Measurements from ENCODE around the gene KAT8. TPM values are rescaled to one million over a fixed set of nuclear protein-coding genes. Genes with fewer than 3 reads are reported as not detected.

KAT8 gene
- total and polyA plus RNA-seq, 9 of the 15 experiments (the other 6 are each of a cell fraction or from before 2014, with no cell fraction given): 10.0 to 98.5 (median 76.4) TPM

DNA sequence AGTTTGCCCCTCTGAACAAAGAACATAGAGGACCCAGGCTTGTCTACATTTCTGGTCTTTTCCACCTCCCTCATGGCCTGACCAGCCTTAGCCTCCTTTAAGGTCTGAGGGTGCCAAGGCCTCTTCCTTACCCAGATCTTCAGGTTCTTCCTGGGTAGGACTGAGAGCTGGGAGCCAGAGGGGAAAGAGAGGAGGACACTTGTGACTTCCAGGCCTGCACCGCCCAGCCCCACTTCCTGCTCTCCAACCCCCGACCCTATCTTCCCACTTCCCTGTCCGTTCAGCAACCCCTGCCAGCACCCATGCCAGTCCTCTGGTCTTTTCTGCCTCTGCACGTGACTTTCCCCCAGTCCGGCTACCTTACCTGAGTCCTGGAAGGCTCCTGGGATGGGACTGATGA lies 31.9 kb downstream of the KAT8 start:
- CTCF ChIA-PET (ENCODE audit: low intra/inter-chr PET ratio): no interaction called here
- H2AFZ ChIP-seq (ENCODE audit: low read depth, low read length): no peak overlapping the region
- BruUV-seq (replicated peaks): no TSS peak
- H3K9ac ChIP-seq (ENCODE audit: insufficient read depth in 1 of 2, low read depth in 2 of 2, low read length in 2 of 2): peak overlapping the region in 1 of 2 experiments; percentile 81; a peak in 1 of 4 replicates
- H3K27ac ChIP-seq (ENCODE audit: extremely low read depth, low read depth, low read length): no peak overlapping the region
- H3K79me2 ChIP-seq (ENCODE audit: control insufficient read depth, insufficient read depth, low read length): no peaks in the 10 kb centered on the region
- POLR2A ChIA-PET: interaction anchor here (0.8 to 2.3 kb wide), 2 partner anchors 10 to 31 kb away, joined by 3 to 9 read pairs; partner anchors contain the start of gene FUS
- no peaks in the 10 kb centered on the region for H3K9me1 ChIP-seq (ENCODE audit: control insufficient read depth, insufficient read depth, low read length)
- DNase-seq (ENCODE audit: extremely low read depth in 1 of 4, low spot score in 3 of 4) (no peak), FAIRE-seq (no peak), ATAC-seq (no peak)
- no peak for TF ChIP-seq ZNF232 (CRISPR knock-in tag; IDR thresholded peaks at IDR 0.05)
- TF ChIP-seq, protein P1, sequence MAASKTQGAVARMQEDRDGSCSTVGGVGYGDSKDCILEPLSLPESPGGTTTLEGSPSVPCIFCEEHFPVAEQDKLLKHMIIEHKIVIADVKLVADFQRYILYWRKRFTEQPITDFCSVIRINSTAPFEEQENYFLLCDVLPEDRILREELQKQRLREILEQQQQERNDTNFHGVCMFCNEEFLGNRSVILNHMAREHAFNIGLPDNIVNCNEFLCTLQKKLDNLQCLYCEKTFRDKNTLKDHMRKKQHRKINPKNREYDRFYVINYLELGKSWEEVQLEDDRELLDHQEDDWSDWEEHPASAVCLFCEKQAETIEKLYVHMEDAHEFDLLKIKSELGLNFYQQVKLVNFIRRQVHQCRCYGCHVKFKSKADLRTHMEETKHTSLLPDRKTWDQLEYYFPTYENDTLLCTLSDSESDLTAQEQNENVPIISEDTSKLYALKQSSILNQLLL (CRISPR knock-in tag; IDR thresholded peaks at IDR 0.05; ENCODE audit: borderline replicate concordance): no peak
- no peak for TF ChIP-seq DPF2 (IDR thresholded peaks at IDR 0.05)
- no peak for TF ChIP-seq SIX5 (IDR thresholded peaks at IDR 0.05; ENCODE audit: borderline replicate concordance in 1 of 2, insufficient read depth in 1 of 2, low read depth in 1 of 2, low read length in 2 of 2)
- no peak for TF ChIP-seq PPARD (CRISPR knock-in tag; IDR thresholded peaks at IDR 0.05)
- no peak for TF ChIP-seq ZNF263 (CRISPR knock-in tag; IDR thresholded peaks at IDR 0.05; ENCODE audit: borderline replicate concordance)
- TF ChIP-seq GATA2 (CRISPR knock-in tag; IDR thresholded peaks at IDR 0.05): no peak
- TF ChIP-seq NCOA4 (IDR thresholded peaks at IDR 0.05; ENCODE audit: partially characterized antibody): no peak
- TF ChIP-seq, protein P2, sequence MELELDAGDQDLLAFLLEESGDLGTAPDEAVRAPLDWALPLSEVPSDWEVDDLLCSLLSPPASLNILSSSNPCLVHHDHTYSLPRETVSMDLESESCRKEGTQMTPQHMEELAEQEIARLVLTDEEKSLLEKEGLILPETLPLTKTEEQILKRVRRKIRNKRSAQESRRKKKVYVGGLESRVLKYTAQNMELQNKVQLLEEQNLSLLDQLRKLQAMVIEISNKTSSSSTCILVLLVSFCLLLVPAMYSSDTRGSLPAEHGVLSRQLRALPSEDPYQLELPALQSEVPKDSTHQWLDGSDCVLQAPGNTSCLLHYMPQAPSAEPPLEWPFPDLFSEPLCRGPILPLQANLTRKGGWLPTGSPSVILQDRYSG (tag; conservative IDR thresholded peaks at IDR 0.05; ENCODE audit: low read depth): no peak
- peaks cover 15 to 21% of the 10 kb centered on the region in 2 experiments; a peak in 4 of 5 replicates for H3K27me3 ChIP-seq (ENCODE audit: control insufficient read depth in 2 of 2, insufficient read depth in 2 of 2, low read length in 2 of 2)
- no peaks in the 10 kb centered on the region for H3K9me3 ChIP-seq (replicated peaks; ENCODE audit: control insufficient read depth, insufficient read depth, low read depth, low read length)
- in situ Hi-C loops (cut with MboI) (no loop called here), intact Hi-C loops (cut with micrococcal nuclease) (loop anchor here (10.0 kb wide), 1 partner anchor 165 kb away; the partner anchor contains the start of gene HSD3B7)
- no peaks in the 10 kb centered on the region for H3K36me3 ChIP-seq (ENCODE audit: control insufficient read depth, insufficient read depth, low read length)
- 30% methylated on average over 4 of the region's 5 CpGs for WGBS (ENCODE audit: insufficient coverage, low coverage, missing lambda C conversion rate)
- no peak overlapping the region for H3K4me2 ChIP-seq (ENCODE audit: insufficient read depth, low read length)
- no peak overlapping the region for H3K4me3 ChIP-seq
- H4K20me1 ChIP-seq (replicated peaks; ENCODE audit: control insufficient read depth, insufficient read depth, low read length): no peaks in the 10 kb centered on the region; the same call in 1 of the 2 replicates
- peaks cover 0 to 25% of the 10 kb centered on the region in 2 experiments; a peak in 3 of 5 replicates for H3K4me1 ChIP-seq (replicated peaks in 1 of 2; ENCODE audit: control insufficient read depth in 2 of 2, insufficient read depth in 2 of 2, low read length in 2 of 2)
